Stimulated activated CD4-positive, alpha-beta T cell treated with anti-CD3 and anti-CD28 coated beads, Interleukin-15, amount 100 ng/mL, for 48 hours (primary cell): Measurements from ENCODE around the gene GGCT.
"Not testable (repeated sequence)": the region's sequence is repeated elsewhere in the genome, so short reads cannot be mapped to it uniquely, and the experiment has no call there.

Experiments
- DNase-seq, 2 donors: peaks; one replicate each; pipeline ENCODE4 v3.0.0-alpha.2; 2020; ENCODE audit warnings: low read depth in 2 of 2

GGCT gene

DNA sequence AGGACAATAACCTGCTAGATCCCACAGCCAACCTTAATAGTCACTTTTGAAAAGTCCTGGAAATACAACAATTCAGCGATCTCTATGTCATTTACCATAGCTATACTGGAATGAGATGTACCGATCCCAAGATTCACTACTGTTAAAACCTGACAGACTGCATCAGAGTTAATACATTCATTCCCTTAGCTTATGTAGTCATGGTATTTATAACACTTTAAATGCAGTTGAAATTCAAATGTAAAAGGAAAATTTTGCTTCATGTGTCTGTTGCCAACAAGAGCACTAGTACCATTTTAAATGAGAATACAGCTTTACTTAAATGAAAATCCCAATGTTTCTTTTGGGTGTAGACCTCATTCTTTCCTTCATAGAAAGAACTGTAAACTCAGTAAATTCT, 11.1 kb upstream of the GGCT start:
- DNase-seq, result no peak

DNA sequence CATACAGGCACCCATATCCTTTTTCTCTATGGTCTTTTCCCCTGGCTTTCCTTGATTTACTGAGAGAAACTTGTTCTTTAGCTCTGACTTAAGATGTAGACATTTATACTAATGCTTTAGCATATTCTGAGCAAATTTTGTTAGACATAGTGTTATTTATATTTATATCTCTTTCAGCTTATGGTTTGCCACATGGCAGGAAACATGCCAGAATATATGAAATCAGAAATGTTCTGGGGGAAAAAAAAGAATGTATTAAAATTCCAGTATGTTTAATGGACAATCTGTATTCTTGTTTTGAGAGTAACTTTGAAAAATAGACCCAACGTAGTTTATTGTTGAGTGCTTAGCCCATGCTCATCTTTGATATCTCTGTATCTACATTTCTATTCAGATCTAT, 10.1 kb upstream of the GGCT start:
- DNase-seq, result no peak

DNA sequence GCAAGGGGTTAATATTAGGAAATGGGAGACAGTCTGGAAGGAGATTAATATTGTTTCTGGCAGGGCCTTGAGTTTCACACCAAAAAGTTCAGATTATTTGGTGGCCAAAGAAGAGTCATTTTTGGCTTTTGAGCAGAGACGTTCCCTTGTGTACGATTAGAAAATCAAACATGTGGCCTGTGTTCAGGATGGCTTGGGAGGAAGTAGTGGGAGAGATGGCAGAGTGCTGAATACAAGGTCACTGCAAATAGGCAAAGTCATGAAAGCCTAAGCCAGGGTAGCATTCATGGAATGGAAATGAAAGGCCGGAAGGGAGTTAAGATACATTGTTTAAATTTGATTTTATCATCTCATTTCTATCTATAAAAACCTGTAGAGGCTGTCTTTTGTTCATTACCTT, 9.5 kb upstream of the GGCT start:
- DNase-seq, result no peak

DNA sequence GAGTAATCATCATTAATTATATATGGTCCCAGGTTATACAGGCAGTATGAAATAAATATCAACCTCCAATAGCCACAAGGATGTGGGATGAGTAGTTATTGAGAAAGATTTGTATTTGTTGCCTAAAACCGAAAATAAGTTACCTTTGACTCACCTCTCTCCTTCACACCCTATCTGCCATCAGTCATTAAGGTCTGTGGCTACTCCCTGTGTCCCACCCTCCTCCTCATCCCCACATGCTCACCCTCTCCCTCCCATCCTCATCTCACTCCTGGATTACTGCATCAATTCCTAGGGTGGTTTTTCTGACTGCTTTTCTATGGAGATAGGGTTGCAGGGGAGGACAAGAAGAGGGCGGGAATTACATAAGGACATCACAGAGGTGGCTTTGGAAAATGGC, 9.1 kb upstream of the GGCT start:
- no peak for DNase-seq

DNA sequence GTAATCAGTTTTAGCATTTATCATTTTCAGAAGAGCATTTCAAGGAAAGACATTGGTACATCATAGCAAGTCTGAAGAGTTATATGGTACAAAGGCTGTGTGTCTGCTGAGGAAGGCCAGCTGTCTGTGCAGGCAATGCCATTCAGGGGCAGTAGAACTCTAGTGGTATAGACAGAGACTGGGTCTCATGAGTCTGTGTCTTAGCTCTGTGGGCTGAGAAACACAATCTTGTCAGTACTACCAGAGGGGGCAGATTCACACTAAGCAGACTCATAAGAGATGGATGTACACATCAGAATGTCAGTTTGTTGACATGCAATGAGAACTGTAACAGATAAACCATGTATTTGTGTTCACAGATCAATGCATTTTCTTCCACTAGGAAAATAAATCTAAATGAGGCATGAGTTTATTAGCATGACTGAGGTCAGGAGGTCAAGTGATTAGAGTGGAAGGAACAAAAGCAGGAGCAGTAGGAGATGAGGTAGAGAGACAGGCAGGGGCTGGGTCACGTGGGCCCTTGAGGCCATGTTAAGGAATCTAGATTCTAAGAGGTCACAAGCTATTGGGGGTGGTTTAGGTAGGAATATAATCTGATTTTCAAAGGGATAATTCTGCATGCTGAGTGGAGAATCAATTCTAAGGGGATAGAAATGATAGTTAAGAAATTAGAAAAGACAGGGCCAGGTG, 7.5 kb upstream of the GGCT start:
- no peak for DNase-seq

DNA sequence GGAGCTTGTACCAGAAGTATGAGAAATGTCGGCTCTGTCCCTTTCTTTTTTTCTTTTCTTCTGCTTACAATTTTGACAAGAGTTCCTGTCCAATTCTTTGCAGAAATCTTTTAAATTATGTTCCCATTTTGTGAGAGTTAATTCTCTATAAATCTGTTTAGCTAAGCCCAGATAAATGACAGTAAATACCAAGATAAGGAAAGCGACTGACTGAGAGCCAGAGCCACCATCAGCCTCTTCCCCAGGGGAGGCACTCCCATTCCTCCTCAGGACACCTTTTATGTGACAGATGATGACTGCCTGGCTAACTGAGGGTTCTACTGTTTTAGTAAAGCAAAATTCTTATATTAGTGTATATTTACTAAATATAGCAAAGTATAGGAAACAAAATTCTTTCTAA, 6.9 kb upstream of the GGCT start:
- DNase-seq, result no peak

DNA sequence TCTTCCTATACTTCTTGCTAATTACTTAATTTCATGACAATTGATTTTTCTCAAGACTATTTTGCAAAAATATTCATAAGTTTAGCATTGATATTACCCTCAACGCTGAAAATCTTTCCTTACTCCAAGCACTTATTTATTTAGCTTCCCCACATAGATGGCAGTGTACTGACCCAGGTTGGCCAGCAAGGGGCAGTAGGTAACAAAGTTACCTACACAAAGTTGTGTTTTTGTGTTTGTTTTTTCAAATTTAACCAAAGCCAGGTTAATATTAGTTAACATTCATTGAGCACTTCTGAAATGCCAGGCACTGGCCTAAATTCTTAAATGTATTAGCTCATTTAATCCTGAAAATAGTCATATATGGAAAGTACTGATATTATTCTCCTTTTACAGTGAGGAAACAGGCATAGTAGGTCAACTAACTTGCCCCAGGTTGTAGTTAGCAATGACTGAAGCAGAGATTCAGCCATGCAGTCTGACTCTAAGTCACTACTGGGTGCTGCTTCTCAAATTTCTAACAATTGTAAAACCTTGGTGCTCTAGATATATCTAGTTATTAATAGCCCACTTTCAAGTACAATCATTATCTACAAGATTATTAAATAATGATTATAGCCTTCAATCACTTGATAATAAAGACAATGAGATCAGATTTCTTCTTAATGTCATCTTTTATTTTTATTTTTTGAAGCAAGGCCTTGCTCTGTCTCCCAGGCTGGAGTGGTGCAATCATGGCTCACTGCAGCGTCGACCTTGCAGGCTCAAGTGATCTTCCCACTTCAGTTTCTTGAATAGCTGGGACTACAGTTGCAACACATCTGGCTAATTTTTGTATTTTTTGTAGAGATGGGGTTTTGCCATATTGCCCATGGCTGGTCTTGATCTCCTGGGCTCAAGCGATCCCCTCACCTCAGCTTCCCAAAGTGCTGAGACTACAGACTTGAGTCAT, 5.8 kb upstream of the GGCT start:
- DNase-seq, result no peak

DNA sequence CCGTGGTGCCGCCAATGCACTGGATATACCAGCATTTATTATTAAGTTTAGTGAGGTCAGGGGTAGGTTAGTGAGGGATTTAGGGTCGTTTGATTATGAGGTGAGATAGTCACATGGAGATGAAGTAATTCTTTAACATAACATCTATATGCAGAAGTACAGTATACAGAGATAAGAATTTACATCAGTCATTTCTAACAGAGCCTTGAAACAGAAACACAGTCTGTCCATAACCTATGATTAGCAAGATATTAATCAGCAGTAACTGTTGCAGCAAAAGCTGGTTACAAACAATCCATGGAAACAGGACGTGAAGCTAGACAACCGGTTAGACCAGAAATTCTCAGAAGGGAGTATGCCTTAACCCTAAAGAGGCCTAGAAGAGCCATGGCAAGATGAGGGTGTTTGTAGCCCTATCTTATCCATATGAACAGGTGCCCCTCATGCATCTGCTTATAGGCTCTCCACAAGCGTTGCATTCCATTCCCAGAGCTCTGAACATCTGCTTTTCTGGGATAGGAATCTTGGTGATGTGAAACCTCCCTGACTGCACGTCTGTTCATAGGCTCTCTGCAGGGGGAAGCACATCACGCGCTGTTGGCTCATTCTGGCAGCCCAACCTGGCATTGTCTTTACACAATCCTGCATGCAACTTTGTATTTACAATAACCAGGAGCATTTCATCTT, 4.7 kb upstream of the GGCT start:
- DNase-seq, result not testable (repeated sequence)

DNA sequence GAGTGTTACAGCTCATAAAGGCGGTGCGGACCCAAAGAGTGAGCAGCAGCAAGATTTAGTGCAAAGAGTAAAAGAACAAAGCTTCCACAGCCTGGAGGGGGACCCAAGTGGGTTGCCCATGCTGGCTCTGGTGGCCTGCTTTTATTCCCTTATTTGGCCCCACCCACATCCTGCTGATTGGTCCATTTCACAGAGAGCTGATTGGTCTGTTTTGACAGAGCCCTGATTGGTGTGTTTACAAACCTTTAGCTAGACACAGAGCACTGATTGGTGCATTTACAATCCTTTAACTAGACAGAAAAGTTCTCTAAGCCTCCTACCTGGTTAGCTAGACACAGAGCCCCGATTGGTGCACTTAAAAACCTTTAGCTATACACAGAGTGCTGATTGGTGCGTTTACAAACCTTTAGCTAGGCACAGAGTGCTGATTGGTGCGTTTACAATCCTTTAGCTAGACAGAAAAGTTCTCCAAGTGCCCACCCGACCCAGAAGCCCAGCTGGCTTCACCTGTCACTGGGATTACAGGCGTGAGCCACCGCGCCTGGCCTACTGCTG, 2.8 kb upstream of the GGCT start:
- DNase-seq, result not testable (repeated sequence)

DNA sequence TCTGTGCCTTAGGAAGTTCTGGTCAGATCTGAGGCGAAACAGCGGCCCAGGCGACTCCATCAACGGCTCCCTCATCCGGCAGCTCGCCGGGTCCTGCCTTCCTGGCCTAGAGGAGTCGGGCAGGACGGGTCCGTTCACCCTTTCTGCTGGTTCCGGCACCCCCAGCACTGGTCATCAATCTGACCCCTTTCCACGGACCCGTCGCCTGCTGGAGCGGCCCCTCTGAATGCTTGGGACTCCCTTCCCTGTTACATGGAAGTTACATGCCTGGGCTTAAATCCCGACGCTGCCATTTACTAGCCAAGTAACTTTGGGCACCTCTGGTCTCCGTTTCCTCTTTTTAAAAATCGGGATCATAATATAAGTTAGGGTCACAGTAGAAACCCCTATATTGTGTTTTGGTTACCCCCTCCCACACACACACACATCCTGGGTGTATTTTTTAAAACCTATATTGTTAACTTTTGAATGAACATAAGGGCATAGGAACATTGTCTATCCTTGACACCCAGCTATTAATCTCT, 607 bp upstream of the GGCT start:
- no peak for DNase-seq

DNA sequence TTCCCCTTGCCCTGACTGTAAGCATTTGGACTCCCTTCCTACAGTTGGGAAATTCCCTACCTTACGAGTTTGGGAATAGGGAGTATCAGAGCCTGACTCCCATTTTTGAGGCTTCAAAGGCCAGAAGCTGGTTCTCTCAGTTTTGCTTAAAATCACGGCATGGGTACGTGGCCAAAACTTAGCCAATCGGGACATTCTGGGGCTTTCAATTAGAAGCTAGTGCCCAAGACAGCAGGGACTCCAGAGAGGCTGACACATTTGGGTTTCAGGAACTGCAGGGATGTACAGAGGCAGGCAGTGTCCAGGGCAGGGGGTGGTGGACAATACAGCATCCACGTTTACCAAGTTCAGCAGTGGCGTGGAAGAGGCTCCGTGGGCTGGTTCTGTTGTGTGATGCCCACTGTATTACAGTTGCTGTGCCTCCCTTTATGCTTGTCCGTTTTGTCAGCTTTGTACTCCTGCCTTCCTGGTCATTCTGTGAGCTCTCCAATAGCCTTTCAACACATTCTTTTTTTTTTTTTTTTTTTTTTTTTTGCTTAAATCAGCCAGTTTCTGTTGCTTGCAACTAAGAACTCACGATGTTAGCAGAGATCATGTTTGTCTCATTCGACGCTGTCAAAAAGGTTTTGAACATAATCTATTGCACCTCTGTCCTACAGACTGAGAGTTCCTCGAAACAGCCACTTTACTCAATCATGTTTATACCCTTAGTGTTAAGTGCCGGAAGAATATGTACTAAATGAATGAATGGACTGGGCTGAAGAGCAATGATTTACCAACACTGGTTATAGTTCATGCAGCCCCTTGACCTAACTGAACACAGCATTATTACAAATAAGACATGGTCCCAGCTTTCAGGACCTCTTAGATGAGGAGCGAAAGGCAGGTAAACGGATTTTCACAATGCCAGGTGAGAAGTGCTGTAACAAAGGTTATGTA, 1.1 kb downstream of the GGCT start:
- no peak for DNase-seq

DNA sequence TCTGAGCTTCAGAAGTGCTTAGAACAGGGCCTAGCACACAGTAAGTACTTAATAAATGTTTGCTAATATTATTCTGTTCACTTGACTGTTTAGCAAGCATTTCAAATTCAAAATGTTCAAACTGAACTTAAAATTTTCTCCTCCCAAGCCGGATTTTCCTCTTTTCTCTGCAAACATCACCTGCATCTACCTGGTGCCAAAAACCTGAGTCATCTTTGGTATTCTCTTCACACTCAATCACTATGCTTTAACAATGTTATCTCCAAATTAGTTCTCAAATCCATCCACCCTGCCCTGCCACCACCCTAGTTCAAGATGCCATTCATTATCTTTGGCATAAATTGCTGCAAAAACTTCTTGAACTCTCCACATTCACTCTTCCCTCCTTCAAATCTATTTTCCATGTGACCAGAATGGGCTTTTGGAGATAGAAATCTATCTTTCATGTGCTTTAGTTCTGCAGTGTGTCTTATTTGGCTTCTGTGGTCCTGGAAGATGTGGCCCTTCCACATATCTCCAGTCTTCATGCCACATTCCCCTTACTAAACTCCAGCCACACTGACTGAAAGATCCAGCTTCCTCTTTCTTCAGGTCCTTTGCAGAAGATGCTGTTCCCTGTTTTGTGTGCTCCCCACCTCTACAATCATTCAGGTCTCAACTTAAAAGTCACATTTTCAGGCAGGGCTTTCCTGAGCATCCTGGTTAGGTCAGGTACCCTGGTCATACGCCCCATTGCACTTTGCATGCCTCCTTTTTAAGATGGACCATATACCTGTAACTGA, 2.0 kb downstream of the GGCT start:
- no peak for DNase-seq

DNA sequence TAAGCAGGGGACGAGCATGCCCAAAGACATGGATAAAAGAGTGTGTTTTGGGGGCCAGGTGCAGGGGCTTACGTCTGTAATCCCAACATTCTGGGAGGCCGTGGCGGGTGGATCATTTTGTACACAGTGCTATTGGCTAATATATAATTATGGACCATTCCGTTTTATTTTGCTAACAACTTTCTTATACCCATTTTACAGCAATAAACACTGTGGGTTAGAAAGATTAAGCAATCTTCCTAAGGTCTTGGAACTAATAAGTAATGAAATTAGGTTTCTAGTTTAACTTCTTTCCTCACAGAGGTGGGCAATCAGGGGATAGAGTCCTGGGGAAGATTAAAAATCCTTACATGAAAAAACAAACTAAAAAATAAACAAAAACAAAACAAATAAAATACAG, 3.4 kb downstream of the GGCT start:
- DNase-seq, result no peak

DNA sequence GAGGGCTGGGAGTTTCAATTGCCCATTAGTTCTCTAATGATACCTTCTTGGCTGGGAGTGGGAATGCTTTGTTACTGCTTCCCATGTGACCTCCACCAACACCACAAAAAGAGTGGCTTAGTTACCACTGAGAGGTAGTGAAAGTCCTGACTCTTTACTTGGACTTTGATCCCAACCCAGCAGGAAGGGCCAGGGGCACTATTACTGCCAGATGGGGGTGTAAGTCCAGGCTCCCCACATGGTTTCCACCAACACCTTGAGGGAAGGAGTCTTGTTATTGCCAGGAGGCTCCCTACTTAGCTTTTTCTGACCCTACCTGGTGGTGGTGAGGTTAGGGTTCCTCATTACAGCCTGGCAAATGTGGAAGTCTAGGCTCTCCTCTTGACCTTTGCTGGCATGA, 11.4 kb downstream of the GGCT start:
- no peak for DNase-seq

DNA sequence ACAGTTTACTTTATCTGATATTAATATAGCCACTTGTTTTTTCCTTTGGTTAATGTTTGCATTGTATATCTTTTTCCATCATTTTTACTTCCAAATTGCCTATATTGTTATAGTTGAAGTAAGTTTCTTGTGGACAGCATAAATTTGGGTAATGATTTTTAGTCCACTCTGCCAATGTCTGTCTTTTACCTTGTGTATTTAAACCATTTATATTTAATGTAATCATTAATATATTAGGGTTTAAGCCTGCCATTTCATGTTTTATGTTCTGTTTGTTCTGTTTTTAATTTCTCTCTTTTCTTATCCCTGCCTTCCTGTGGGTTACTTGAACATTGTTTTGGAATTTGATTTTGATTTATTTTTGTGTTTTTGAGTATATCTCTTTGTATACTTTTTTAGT, 13.2 kb downstream of the GGCT start:
- no peak for DNase-seq

DNA sequence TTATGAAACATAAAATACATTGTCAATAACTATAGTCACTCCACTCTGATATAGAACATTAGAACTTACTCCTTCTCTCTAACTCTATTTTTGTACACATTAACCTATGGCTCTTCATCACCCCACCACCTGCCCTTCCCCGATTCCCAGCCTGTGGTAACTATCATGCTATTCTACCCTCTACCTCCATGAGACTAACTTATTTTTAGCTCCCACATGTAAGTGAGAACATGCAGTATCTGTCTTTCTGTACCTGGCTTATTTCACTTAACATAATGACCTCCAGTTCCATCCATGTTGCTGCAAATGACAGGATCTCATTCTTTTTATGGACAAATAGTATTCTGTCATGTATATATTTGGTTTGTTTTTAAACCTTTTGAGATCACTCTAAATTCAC, 17.3 kb downstream of the GGCT start:
- DNase-seq, result no peak

DNA sequence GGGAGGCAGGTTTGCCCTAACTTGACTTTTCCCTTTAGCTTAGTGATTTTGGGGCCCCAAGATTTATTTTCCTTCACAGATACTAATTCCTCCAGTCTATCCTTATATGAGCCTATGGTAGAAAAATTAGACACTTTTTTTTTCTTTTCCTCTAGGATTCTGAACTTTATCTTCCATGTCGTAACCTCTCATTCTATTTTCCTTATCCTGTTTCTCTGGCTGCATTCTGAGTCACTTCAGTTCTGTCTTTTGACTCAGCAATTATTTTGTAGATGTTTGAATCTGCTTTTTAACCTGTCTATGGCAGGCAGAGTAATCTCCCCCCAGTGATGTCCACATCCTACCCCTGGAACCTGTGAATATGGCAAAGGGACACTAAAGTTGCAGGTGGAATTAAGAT, 19.0 kb downstream of the GGCT start:
- DNase-seq, result no peak

DNA sequence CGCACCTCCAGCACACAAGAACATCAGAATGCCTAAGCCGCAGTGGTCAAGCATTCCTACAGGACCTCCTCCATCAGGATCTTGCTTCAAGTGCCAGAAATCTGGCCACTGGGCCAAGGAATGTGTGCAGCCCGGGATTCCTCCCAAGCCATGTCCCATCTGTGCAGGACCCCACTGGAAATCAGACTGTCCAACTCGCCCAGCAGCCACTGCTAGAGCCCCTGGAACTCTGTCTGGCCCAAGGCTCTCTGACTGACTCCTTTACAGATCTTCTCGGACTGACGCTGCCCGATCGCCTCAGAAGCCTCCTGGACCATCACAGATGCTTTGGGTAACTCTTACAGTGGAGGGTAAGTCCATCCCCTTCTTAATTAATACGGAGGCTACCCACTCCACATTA, 23.2 kb downstream of the GGCT start:
- DNase-seq, result not testable (repeated sequence)

DNA sequence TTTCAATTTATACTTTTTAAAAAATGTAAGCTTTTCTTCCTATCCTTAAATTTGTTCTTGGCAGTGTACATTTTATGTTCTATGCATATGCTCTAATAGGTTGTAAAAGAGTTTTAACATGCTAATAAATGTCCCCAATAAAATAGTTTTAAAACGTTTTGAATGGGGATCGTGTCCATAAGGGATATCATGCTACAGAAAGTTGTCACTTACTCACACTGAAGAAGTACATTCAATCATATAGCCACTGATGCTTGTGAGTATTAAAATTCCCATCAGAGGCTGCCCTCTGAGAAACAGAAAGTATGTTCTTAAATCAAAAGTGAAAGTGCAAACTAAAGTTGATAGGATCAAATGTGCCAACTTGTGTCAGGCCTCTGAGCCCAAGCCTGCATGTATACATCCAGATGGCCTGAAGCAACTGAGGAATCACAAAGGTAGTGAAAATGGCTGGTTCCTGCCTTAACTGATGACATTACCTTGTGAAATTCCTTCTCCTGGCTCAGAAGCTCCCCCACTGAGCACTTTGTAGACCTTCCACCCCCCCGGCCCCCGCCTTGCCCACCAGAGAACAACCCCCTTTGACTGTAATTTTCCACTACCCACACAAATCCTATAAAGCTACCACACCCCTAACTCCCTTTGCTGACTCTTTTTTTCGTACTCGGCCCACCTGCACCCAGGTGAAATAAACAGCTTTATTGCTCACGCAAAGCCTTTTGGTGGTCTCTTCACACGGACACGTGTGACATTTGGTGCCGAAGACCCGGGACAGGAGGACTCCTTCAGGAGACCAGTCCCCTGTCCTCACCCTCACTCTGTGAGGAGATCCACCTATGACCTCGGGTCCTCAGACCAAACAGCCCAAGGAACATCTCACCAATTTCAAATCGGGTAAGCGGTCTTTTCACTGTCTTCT, 25.2 kb downstream of the GGCT start:
- DNase-seq, result no peak
